Measurements from ENCODE around the gene CLCA1.

CLCA1 gene

GRCh38 chr1:86468501-86468977 lies at the start of gene CLCA1:
CLCA1 (plus strand) TSS chr1:86468927; CDS start chr1:86468972, 45 bp downstream.
- no peak for DNase-seq (ENCODE audit: low read depth in 2 of 2)

- DNase-seq (ENCODE audit: low read depth in 2 of 2): no peak
Observed at GRCh38 chr1:86419277-86419903, 49.3 kb upstream of the CLCA1 start.

- no peak for DNase-seq (ENCODE audit: low read depth in 2 of 2)
Observed at GRCh38 chr1:86421601-86422280, 47.0 kb upstream of the CLCA1 start.

- DNase-seq (ENCODE audit: low read depth in 2 of 2): no peak
Observed at GRCh38 chr1:86423473-86423872, 45.3 kb upstream of the CLCA1 start.

- no peak for DNase-seq (ENCODE audit: low read depth in 2 of 2)
Observed at GRCh38 chr1:86423873-86424272, 44.9 kb upstream of the CLCA1 start, which contains the start of gene CLCA2. CLCA2 (plus strand) TSS chr1:86424171; CDS start chr1:86424248, 77 bp downstream.

- DNase-seq (ENCODE audit: low read depth in 2 of 2): no peak
Observed at GRCh38 chr1:86429122-86429725, 39.5 kb upstream of the CLCA1 start.

DNA sequence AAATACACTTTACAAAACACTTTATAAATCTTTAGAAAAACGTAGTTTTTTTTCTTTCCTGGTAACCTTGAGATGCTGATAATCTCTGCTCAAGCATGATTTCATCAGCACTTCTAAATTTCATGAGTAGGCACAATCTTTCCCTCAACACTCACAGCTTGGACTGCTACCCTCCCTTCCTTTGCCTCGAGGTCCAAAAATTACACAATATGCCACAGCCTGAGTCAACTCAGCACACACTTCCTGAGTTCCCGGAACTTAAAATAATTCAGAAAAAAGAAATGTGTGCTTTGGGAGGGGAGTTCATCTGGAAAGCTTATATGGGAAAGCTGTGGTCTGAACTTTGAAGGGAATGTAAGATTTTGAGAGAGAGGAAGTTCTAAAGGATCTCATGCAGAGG lies 38.9 kb upstream of the CLCA1 start:
- no peak for DNase-seq (ENCODE audit: low read depth in 2 of 2)

- DNase-seq (ENCODE audit: low read depth in 2 of 2): no peak
Observed at GRCh38 chr1:86430376-86430775, 38.4 kb upstream of the CLCA1 start.

GRCh38 chr1:86434059-86434458 lies 34.7 kb upstream of the CLCA1 start:
- DNase-seq (ENCODE audit: low read depth in 2 of 2): no peak

- no peak for DNase-seq (ENCODE audit: low read depth in 2 of 2)
Observed at GRCh38 chr1:86435327-86435726, 33.4 kb upstream of the CLCA1 start.

- DNase-seq (ENCODE audit: low read depth in 2 of 2): no peak
Observed at GRCh38 chr1:86436041-86436440, 32.7 kb upstream of the CLCA1 start.

- no peak for DNase-seq (ENCODE audit: low read depth in 2 of 2)
Observed at GRCh38 chr1:86441581-86441980, 27.1 kb upstream of the CLCA1 start.

DNA sequence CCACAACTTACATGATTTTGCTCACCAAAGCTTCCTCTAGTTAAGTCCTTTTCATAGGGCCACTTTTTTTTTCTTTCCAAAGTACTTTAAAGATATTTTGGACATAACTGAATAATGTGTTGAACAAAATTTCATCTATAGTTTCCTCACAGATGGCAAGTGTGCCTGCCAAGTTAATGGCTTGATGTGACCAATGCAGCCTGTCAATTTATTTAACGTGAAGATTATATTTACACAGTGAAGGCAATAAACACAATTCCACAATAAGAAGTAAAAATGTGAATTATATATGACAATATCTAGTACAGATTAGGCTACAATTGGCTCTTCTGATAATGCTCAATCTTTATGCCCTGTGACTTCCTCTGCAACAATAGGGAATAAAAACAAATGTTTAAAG lies 26.7 kb upstream of the CLCA1 start:
- no peak for DNase-seq (ENCODE audit: low read depth in 2 of 2)

GRCh38 chr1:86445919-86446318 lies 22.8 kb upstream of the CLCA1 start:
- DNase-seq (ENCODE audit: low read depth in 2 of 2): no peak

- no peak for DNase-seq (ENCODE audit: low read depth in 2 of 2)
Observed at GRCh38 chr1:86447198-86447790, 21.4 kb upstream of the CLCA1 start.

GRCh38 chr1:86448670-86449069 lies 20.1 kb upstream of the CLCA1 start:
- DNase-seq (ENCODE audit: low read depth in 2 of 2): no peak

DNA sequence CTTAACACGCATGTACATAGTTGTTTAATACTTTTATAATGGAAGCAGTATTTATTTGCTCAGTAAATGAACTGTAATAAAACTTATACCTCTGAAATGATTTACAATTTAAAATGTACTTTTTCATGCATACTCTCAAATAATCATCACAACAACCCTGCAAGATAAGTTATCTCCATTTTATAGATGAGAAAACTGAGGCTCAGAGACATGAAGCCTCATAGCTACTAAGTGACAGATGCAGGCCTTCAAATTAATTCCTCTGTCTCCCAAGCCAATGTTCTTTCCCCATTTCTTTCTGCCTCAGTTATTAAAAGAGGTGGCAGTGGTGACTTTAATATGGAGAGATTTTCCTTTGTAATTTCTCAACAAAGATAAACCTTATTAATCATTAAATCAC lies 19.6 kb upstream of the CLCA1 start:
- DNase-seq (ENCODE audit: low read depth in 2 of 2): no peak

- DNase-seq (ENCODE audit: low read depth in 2 of 2): no peak
Observed at GRCh38 chr1:86450847-86451246, 17.9 kb upstream of the CLCA1 start.

- no peak for DNase-seq (ENCODE audit: low read depth in 2 of 2)
Observed at GRCh38 chr1:86453664-86454063, 15.1 kb upstream of the CLCA1 start.

DNA sequence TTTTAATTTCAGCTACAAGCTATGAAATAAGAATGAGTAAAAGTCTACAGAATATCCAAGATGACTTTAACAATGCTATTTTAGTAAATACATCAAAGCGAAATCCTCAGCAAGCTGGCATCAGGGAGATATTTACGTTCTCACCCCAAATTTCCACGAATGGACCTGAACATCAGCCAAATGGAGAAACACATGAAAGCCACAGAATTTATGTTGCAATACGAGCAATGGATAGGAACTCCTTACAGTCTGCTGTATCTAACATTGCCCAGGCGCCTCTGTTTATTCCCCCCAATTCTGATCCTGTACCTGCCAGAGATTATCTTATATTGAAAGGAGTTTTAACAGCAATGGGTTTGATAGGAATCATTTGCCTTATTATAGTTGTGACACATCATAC lies 13.7 kb upstream of the CLCA1 start:
- no peak for DNase-seq (ENCODE audit: low read depth in 2 of 2)

- DNase-seq (ENCODE audit: low read depth in 2 of 2): no peak
Observed at GRCh38 chr1:86460998-86461397, 7.7 kb upstream of the CLCA1 start.

GRCh38 chr1:86461482-86461881 lies 7.2 kb upstream of the CLCA1 start:
- DNase-seq (ENCODE audit: low read depth in 2 of 2): no peak

- no peak for DNase-seq (ENCODE audit: low read depth in 2 of 2)
Observed at GRCh38 chr1:86464819-86465218, 3.9 kb upstream of the CLCA1 start.

Measured in stimulated activated CD8-positive, alpha-beta memory T cell treated with anti-CD3 and anti-CD28 coated beads, Interleukin-7, amount 100 ng/mL, for 1 hour (primary cell).